ENCODE data around the gene CD83. TPM values are rescaled to one million over a fixed set of nuclear protein-coding genes. Genes with fewer than 3 reads are reported as not detected.
"Not testable (repeated sequence)": the region's sequence is repeated elsewhere in the genome, so short reads cannot be mapped to it uniquely, and the experiment has no call there.

The CD83 gene
- total RNA-seq, 2 experiments from 2014 or later, result 24.4 to 24.7 TPM

- TF ChIP-seq CTCF (IDR thresholded peaks at IDR 0.05), result no peak
- Mint-ChIP-seq H3K4me3 (no peak overlapping the region), H3K9me3 (no peaks in the 10 kb centered on the region), H3K27me3 (peaks cover 2% of the 10 kb centered on the region), H3K4me1 (ENCODE audit: low read depth) (peaks cover 39% of the 10 kb centered on the region), H3K27ac (no peak overlapping the region), H3K36me3 (ENCODE audit: low read depth) (no peaks in the 10 kb centered on the region)
- DNase-seq (peak; percentile 52), ATAC-seq (peak; percentile 61)
- intact Hi-C loops (cut with micrococcal nuclease), result no loop called here
- CTCF ChIA-PET, result interaction anchor here (1.7 to 2.1 kb wide), 2 partner anchors 8 to 73 kb away, joined by 3 to 4 read pairs; no protein-coding TSS in a partner anchor
- POLR2A ChIA-PET, result interaction anchor here (1.6 kb wide), 1 partner anchor 38 kb away, joined by 3 read pairs; no protein-coding TSS in a partner anchor
These were observed 45.5 kb upstream of the CD83 start for GRCh38 chr6:14072084-14072483.

GRCh38 chr6:14073561-14074354 lies 43.8 kb upstream of the CD83 start:
- H3K27me3 Mint-ChIP-seq; H3K36me3 Mint-ChIP-seq (ENCODE audit: low read depth); POLR2A ChIA-PET; DNase-seq; intact Hi-C loops (cut with micrococcal nuclease); ATAC-seq; H3K9me3 Mint-ChIP-seq; H3K4me3 Mint-ChIP-seq: not testable (repeated sequence)
- Mint-ChIP-seq H3K4me1 (ENCODE audit: low read depth) (peaks cover 43% of the 10 kb centered on the region), H3K27ac (peak overlapping the region; percentile 30)
- CTCF ChIA-PET, result interaction anchor here (2.1 to 3.0 kb wide), 2 partner anchors 10 to 36 kb away, joined by 4 to 8 read pairs; no protein-coding TSS in a partner anchor

GRCh38 chr6:14074476-14075094 lies 43.0 kb upstream of the CD83 start:
- Mint-ChIP-seq H3K27me3 (no peaks in the 10 kb centered on the region), H3K36me3 (ENCODE audit: low read depth) (no peaks in the 10 kb centered on the region), H3K9me3 (no peaks in the 10 kb centered on the region), H3K27ac (peak overlapping the region; percentile 97), H3K4me1 (ENCODE audit: low read depth) (peaks cover 50% of the 10 kb centered on the region), H3K4me3 (peak overlapping the region; percentile 81)
- ChIA-PET CTCF (interaction anchor here (1.0 to 7.5 kb wide), 5 partner anchors 7 to 337 kb away, joined by 3 to 45 read pairs (median 3); no protein-coding TSS in a partner anchor), POLR2A (interaction anchor here (1.0 to 1.6 kb wide), 4 partner anchors 21 to 261 kb away, joined by 3 to 4 read pairs (median 4); partner anchors contain the start of gene MCUR1)
- DNase-seq (no peak), ATAC-seq (peak; percentile 10)
- intact Hi-C loops (cut with micrococcal nuclease), result no loop called here
- no peak for TF ChIP-seq CTCF (IDR thresholded peaks at IDR 0.05)

- Mint-ChIP-seq H3K9me3 (no peaks in the 10 kb centered on the region), H3K36me3 (ENCODE audit: low read depth) (no peaks in the 10 kb centered on the region), H3K27ac (peak overlapping the region; percentile 97), H3K27me3 (no peaks in the 10 kb centered on the region), H3K4me1 (ENCODE audit: low read depth) (peaks cover 54% of the 10 kb centered on the region), H3K4me3 (peak overlapping the region; percentile 81)
- intact Hi-C loops (cut with micrococcal nuclease), result no loop called here
- ATAC-seq (peak; percentile 79), DNase-seq (peak; percentile 20)
- POLR2A ChIA-PET, result interaction anchor here (1.0 to 1.6 kb wide), 4 partner anchors 20 to 261 kb away, joined by 3 to 4 read pairs (median 4); partner anchors contain the start of gene MCUR1
- CTCF ChIA-PET, result interaction anchor here (1.0 to 7.5 kb wide), 5 partner anchors 8 to 338 kb away, joined by 3 to 45 read pairs (median 3); no protein-coding TSS in a partner anchor
- TF ChIP-seq CTCF (IDR thresholded peaks at IDR 0.05), result no peak
These were observed 42.5 kb upstream of the CD83 start for GRCh38 chr6:14075095-14075503.

DNA sequence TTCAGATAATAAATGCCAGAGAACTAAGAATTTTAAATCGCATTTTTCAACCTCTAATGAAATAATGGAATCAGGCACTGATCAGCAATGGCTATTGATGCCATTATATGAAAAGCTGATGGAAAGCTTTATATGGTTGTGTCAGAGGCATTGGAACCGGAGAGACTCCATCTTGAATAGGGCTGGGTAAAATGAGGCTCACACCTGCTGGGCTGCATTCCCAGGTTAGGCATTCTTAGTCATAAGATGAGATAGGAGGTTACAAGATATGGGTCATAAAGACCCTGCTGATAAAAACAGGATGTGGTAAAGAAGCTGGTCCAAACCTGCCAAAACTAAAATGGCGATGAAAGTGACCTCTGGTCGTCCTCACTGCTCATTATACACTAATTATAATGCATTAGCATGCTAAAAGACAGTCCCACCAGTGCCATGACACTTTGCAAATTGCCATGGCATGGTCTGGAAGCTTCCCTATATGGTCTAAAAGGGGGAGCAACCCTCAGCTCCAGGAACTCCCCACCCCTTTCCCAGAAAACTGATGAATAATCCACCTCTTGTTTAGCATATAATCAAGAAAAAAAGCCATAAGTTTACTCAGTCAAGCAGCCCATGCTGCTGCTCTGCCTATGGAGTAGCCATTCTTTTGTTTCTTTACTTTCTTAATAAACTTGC lies 40.2 kb upstream of the CD83 start:
- DNase-seq, result peak; percentile 36

More for the DNA sequence above, 40.2 kb upstream of the CD83 start:
- intact Hi-C loops (cut with micrococcal nuclease), result no loop called here
- Mint-ChIP-seq H3K4me3 (no peak overlapping the region), H3K27me3 (no peaks in the 10 kb centered on the region), H3K27ac (no peak overlapping the region), H3K4me1 (ENCODE audit: low read depth) (peaks cover 46% of the 10 kb centered on the region), H3K9me3 (no peaks in the 10 kb centered on the region), H3K36me3 (ENCODE audit: low read depth) (no peaks in the 10 kb centered on the region)
- ChIA-PET POLR2A (interaction anchor here (0.5 kb wide), 1 partner anchor 1255 kb away, joined by 3 read pairs; no protein-coding TSS in a partner anchor), CTCF (interaction anchor here (7.5 kb wide), 1 partner anchor 10 kb away, joined by 45 read pairs; no protein-coding TSS in a partner anchor)
- no peak for TF ChIP-seq CTCF (IDR thresholded peaks at IDR 0.05)
- ATAC-seq, result peak; percentile 22
